Stomach (tissue), 9 donors: ENCODE data around the gene RPP14. TPM values are rescaled to one million over a fixed set of nuclear protein-coding genes. Genes with fewer than 3 reads are reported as not detected.

Source experiments
- DNase-seq, 2 donors: peaks; one replicate each; pipeline versions ENCODE4 v3.0.0 to v3.0.0-alpha.2; 2013 to 2019
- H3K27ac ChIP-seq, 5 donors: fragments of 200-600 bp in 4 of 5; sonication (generic) in 4 of 5; one replicate each; pipeline ENCODE4 v1.5.1; 2013 to 2019; ENCODE audit warnings: mild to moderate bottlenecking in 1 of 5, moderate library complexity in 1 of 5
- H3K27me3 ChIP-seq, 3 donors: fragments of 200-600 bp; sonication (generic); one replicate each; pipeline ENCODE4 v1.5.1; 2017 to 2019; ENCODE audit warnings: mixed run types in 1 of 3
- H3K36me3 ChIP-seq, 4 donors: fragments of 200-600 bp; sonication (generic); 1 replicate in 3 of 4; 2 replicates in 1 of 4; pipeline ENCODE4 v1.5.1; 2016 to 2019
- H3K4me1 ChIP-seq, 4 donors: fragments of 200-600 bp; sonication (generic); one replicate each; pipeline ENCODE4 v1.5.1; 2016 to 2019
- H3K4me3 ChIP-seq, 4 donors: fragments of 200-600 bp; sonication (generic) in 3 of 4; one replicate each; pipeline ENCODE4 v1.5.1; 2016 to 2019; ENCODE audit warnings: mild to moderate bottlenecking in 1 of 4
- H3K9me3 ChIP-seq, 4 donors: fragments of 200-600 bp; sonication (generic); one replicate each; pipeline ENCODE4 v1.5.1; 2016 to 2019
- CTCF ChIP-seq, 7 experiments: fragments of 450-650 bp in 4 of 7; fragments of 200-600 bp in 3 of 7; sonication (generic) in 3 of 7; IDR thresholded peaks; one replicate each; pipeline ENCODE4 v1.5.1; 2016 to 2019; ENCODE audit warnings: antibody characterized with exemption in 7 of 7, control low read depth in 2 of 7, mild to moderate bottlenecking in 1 of 7
- EP300 ChIP-seq: sonication (generic); formaldehyde crosslinking; IDR thresholded peaks from one replicate; pipeline ENCODE4 v1.6.1; 2017; ENCODE audit warnings: antibody characterized with exemption
- POLR2A ChIP-seq, 4 donors: fragments of 450-650 bp; IDR thresholded peaks; one replicate each; pipeline ENCODE4 v1.6.1; 2016; ENCODE audit warnings: antibody characterized with exemption in 4 of 4, control low read depth in 2 of 4, mild to moderate bottlenecking in 1 of 4, moderate library complexity in 1 of 4
- POLR2AphosphoS5 ChIP-seq, 3 donors: sonication (generic); formaldehyde crosslinking; IDR thresholded peaks; one replicate each; pipeline ENCODE4 v1.6.1; 2016; ENCODE audit warnings: antibody characterized with exemption in 3 of 3
- WGBS, 5 donors: extraction: QIAGEN DNeasy Blood & Tissue Kit in 3 of 5; methylation state at CpG; one replicate each; pipeline versions ENCODE4 v1.1.5 to v1.1.7; 2013 to 2018; 5-methylcytosine and 5-hydroxymethylcytosine counted together
- intact Hi-C: fragments of 100-400 bp; cut with DNase I; formaldehyde crosslinking; loops from one replicate; pipeline ENCODE4 v1.15.1; 2023; ENCODE audit warnings: low total_unique reads
- polyA plus RNA-seq, 3 donors: library from polyadenylated mRNA; stranded (reverse); fragments of 200-250 nt; gene quantifications; one replicate each; pipeline ENCODE4 v1.2.3, GENCODE V29; 2013
- total RNA-seq, 5 donors: library from RNA; depleted of rRNA; stranded (reverse); fragments of >200 nt; gene quantifications; one replicate each; pipeline versions ENCODE4 v1.1.0 to v1.2.3, GENCODE V29; 2014 to 2016
- donor health status: healthy with polysubstance abuse.
- donor health status: Bipolar disorder and iron deficiency.
- donor health status: healthy.

The RPP14 gene
- total and polyA plus RNA-seq, 8 donors = 4.1 to 23.5 (median 9.9) TPM

GRCh38 chr3:58293516-58293915 lies 12.5 kb upstream of the RPP14 start:
- Histone ChIP-seq H3K4me1 (no peaks in the 10 kb centered on the region), H3K9me3 (no peaks in the 10 kb centered on the region), H3K36me3 (peaks cover 5 to 22% (median 7%) of the 10 kb centered on the region in 4 donors), H3K4me3 (no peak overlapping the region), H3K27ac (no peak overlapping the region), H3K27me3 (no peaks in the 10 kb centered on the region)
- TF ChIP-seq EP300 = no peak
- TF ChIP-seq CTCF (IDR thresholded peaks at IDR 0.05) = no peak
- no peak for TF ChIP-seq POLR2AphosphoS5 (IDR thresholded peaks at IDR 0.05)
- no peak for TF ChIP-seq POLR2A (IDR thresholded peaks at IDR 0.05)
- 75 to 83% (median 78%) methylated on average over 9 of the region's 9 CpGs for WGBS, 5 donors
- intact Hi-C loops = loop anchor here (10.0 kb wide), 1 partner anchor 59 kb away; the partner anchor contains the start of gene ABHD6
- DNase-seq = no peak

GRCh38 chr3:58296269-58296668 lies 9.8 kb upstream of the RPP14 start:
- intact Hi-C loops = loop anchor here (5.0 to 10.0 kb wide), 2 partner anchors 61 to 104 kb away; partner anchors contain the start of gene ABHD6
- 56 to 75% (median 67%) methylated on average over 4 to 5 of the region's 5 CpGs for WGBS, 5 donors

GRCh38 chr3:58296843-58297242 lies 9.2 kb upstream of the RPP14 start:
- Histone ChIP-seq H3K4me1 (peaks cover 0 to 8% (median 4%) of the 10 kb centered on the region in 4 donors), H3K36me3 (peaks cover 0 to 22% (median 5%) of the 10 kb centered on the region in 4 donors), H3K9me3 (no peaks in the 10 kb centered on the region), H3K4me3 (no peak overlapping the region), H3K27ac (no peak overlapping the region), H3K27me3 (peaks cover 0 to 19% (median 0%) of the 10 kb centered on the region in 3 donors)
- TF ChIP-seq POLR2AphosphoS5 (IDR thresholded peaks at IDR 0.05) = no peak
- TF ChIP-seq POLR2A (IDR thresholded peaks at IDR 0.05) = no peak
- TF ChIP-seq CTCF (IDR thresholded peaks at IDR 0.05) = no peak
- TF ChIP-seq EP300 = no peak
- WGBS, 5 donors = 72 to 81% (median 78%) methylated on average over 6 of the region's 6 CpGs
- DNase-seq = no peak
- intact Hi-C loops = loop anchor here (5.0 to 10.0 kb wide), 2 partner anchors 62 to 105 kb away; partner anchors contain the start of gene ABHD6

More at GRCh38 chr3:58296269-58296668, 9.8 kb upstream of the RPP14 start:
- no peak for DNase-seq
- Histone ChIP-seq H3K4me1 (peaks cover 0 to 8% (median 4%) of the 10 kb centered on the region in 4 donors), H3K36me3 (peaks cover 0 to 22% (median 5%) of the 10 kb centered on the region in 4 donors), H3K27me3 (peaks cover 0 to 17% (median 0%) of the 10 kb centered on the region in 3 donors), H3K4me3 (no peak overlapping the region), H3K27ac (no peak overlapping the region), H3K9me3 (no peaks in the 10 kb centered on the region)
- no peak for TF ChIP-seq POLR2AphosphoS5 (IDR thresholded peaks at IDR 0.05)
- TF ChIP-seq EP300 = no peak
- TF ChIP-seq CTCF (IDR thresholded peaks at IDR 0.05) = no peak
- no peak for TF ChIP-seq POLR2A (IDR thresholded peaks at IDR 0.05)

GRCh38 chr3:58298190-58298589 lies 7.9 kb upstream of the RPP14 start:
- peaks cover 0 to 21% (median 0%) of the 10 kb centered on the region in 3 donors for H3K27me3 ChIP-seq
- intact Hi-C loops = loop anchor here (5.0 to 10.0 kb wide), 2 partner anchors 63 to 106 kb away; partner anchors contain the start of gene ABHD6
- H3K36me3 ChIP-seq = peaks cover 0 to 11% (median 5%) of the 10 kb centered on the region in 4 donors
- no peak overlapping the region for H3K4me3 ChIP-seq
- H3K9me3 ChIP-seq = no peaks in the 10 kb centered on the region
- TF ChIP-seq CTCF (IDR thresholded peaks at IDR 0.05) (no peak), POLR2A (IDR thresholded peaks at IDR 0.05) (no peak), EP300 (no peak), POLR2AphosphoS5 (IDR thresholded peaks at IDR 0.05) (no peak)
- DNase-seq = no peak
- WGBS, 5 donors = 24 to 55% (median 46%) methylated on average over 3 of the region's 3 CpGs
- H3K4me1 ChIP-seq = peaks cover 0 to 8% (median 4%) of the 10 kb centered on the region in 4 donors
- H3K27ac ChIP-seq = no peak overlapping the region
